GM18517 (cell line): Measurements from ENCODE around the gene HIBADH.
"Not testable (repeated sequence)": the region's sequence is repeated elsewhere in the genome, so short reads cannot be mapped to it uniquely, and the experiment has no call there.

ENCODE experiments used
- ATAC-seq: cut with Tn5 transposase; IDR thresholded peaks from one replicate; pipeline ENCODE4 v1.9.1; 2021; ENCODE audit warnings: mild to moderate bottlenecking, moderate library complexity; ENCODE audit not compliant: unreplicated experiment

HIBADH gene

GRCh38 chr7:27639048-27639447 lies 23.6 kb downstream of the HIBADH start:
- ATAC-seq, result not testable (repeated sequence)

GRCh38 chr7:27636326-27637006 lies 26.2 kb downstream of the HIBADH start:
- no peak for ATAC-seq

- no peak for ATAC-seq
Observed at GRCh38 chr7:27635728-27636127, 27.0 kb downstream of the HIBADH start.

GRCh38 chr7:27634671-27635493 lies 27.8 kb downstream of the HIBADH start:
- no peak for ATAC-seq

GRCh38 chr7:27633062-27633461 lies 29.6 kb downstream of the HIBADH start:
- no peak for ATAC-seq

- ATAC-seq, result no peak
Observed at GRCh38 chr7:27631391-27631790, 31.3 kb downstream of the HIBADH start.

GRCh38 chr7:27627146-27627545 lies 35.5 kb downstream of the HIBADH start:
- no peak for ATAC-seq

GRCh38 chr7:27619492-27619891 lies 43.2 kb downstream of the HIBADH start:
- ATAC-seq, result no peak

- no peak for ATAC-seq
Observed at GRCh38 chr7:27617651-27618381, 44.9 kb downstream of the HIBADH start.

GRCh38 chr7:27616914-27617548 lies 45.7 kb downstream of the HIBADH start:
- no peak for ATAC-seq

GRCh38 chr7:27616186-27616491 lies 46.5 kb downstream of the HIBADH start:
- ATAC-seq, result no peak

GRCh38 chr7:27615420-27616185 lies 47.1 kb downstream of the HIBADH start:
- no peak for ATAC-seq

- ATAC-seq, result no peak
Observed at GRCh38 chr7:27614095-27614494, 48.6 kb downstream of the HIBADH start.

- ATAC-seq, result no peak
Observed at GRCh38 chr7:27611059-27611458, 51.6 kb downstream of the HIBADH start.

- ATAC-seq, result no peak
Observed at GRCh38 chr7:27608776-27609495, 53.7 kb downstream of the HIBADH start.

GRCh38 chr7:27607210-27607606 lies 55.5 kb downstream of the HIBADH start:
- ATAC-seq, result no peak

- no peak for ATAC-seq
Observed at GRCh38 chr7:27606270-27607209, 56.1 kb downstream of the HIBADH start.

- no peak for ATAC-seq
Observed at GRCh38 chr7:27605689-27606269, 56.9 kb downstream of the HIBADH start.
